Measurements from ENCODE around the gene BLID. TPM values are rescaled to one million over a fixed set of nuclear protein-coding genes. Genes with fewer than 3 reads are reported as not detected.

Gene BLID
- total RNA-seq, 2 donors from 2014 or later, result not detected

- no peaks in the 10 kb centered on the region for H3K9me3 ChIP-seq (ENCODE audit: control insufficient read depth, low read length, poor library complexity, severe bottlenecking)
These were observed 18.5 kb downstream of the BLID start for GRCh38 chr11:122097419-122098001.

GRCh38 chr11:122096272-122097112 is 19.5 kb downstream of the BLID start:
- Mint-ChIP-seq H3K4me3 (no peak overlapping the region), H3K27me3 (peaks cover 50% of the 10 kb centered on the region), H3K36me3 (ENCODE audit: low read depth) (no peaks in the 10 kb centered on the region), H3K4me1 (peaks cover 9% of the 10 kb centered on the region), H3K27ac (no peak overlapping the region)
- H3K9me3 ChIP-seq (ENCODE audit: control insufficient read depth, low read length, poor library complexity, severe bottlenecking), result no peaks in the 10 kb centered on the region
- ATAC-seq, result no peak
- no peak for DNase-seq

More at GRCh38 chr11:122097419-122098001, 18.5 kb downstream of the BLID start:
- Mint-ChIP-seq H3K27me3 (peaks cover 50% of the 10 kb centered on the region), H3K4me1 (peaks cover 9% of the 10 kb centered on the region), H3K4me3 (no peak overlapping the region), H3K27ac (no peak overlapping the region), H3K36me3 (ENCODE audit: low read depth) (no peaks in the 10 kb centered on the region)
- DNase-seq (no peak), ATAC-seq (no peak)

DNA sequence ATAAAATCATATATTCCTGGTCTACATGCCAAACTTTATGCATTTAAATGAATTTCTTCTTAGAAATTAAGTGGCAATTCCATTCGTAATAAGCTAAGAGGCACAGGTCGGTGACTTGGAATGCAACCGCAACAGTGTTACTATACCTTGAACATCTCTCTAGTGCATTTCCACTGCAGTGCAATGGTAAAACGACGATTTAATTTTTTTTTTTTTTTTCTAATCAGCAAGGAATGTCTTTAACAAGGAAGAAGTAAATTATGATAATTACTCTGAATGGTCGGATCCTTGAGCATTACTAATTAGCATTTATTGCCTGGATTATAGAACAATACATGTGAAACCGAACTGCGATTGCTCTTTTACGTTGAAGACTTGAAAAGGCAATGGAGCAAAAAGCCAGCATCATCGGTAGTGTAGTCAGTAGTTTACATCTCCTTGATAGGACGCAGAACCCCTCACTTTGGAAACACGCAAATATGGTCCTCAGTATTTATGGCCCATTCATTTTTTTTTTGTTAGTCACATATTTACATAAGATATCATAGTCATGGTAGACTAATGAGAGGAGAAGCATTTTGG is 20.2 kb downstream of the BLID start:
- Mint-ChIP-seq H3K36me3 (ENCODE audit: low read depth) (no peaks in the 10 kb centered on the region), H3K27ac (no peak overlapping the region), H3K27me3 (peaks cover 49% of the 10 kb centered on the region)

GRCh38 chr11:122094836-122095235 is 21.2 kb downstream of the BLID start:
- H3K9me3 ChIP-seq (ENCODE audit: control insufficient read depth, low read length, poor library complexity, severe bottlenecking), result no peaks in the 10 kb centered on the region
- Mint-ChIP-seq H3K4me1 (peaks cover 2% of the 10 kb centered on the region), H3K27ac (no peak overlapping the region), H3K27me3 (peaks cover 42% of the 10 kb centered on the region), H3K36me3 (ENCODE audit: low read depth) (no peaks in the 10 kb centered on the region), H3K4me3 (no peak overlapping the region)
- no peak for DNase-seq
- no peak for ATAC-seq

More for the DNA sequence above, 20.2 kb downstream of the BLID start:
- ATAC-seq, result no peak
- peaks cover 6% of the 10 kb centered on the region for H3K4me1 Mint-ChIP-seq
- DNase-seq, result no peak
- no peak overlapping the region for H3K4me3 Mint-ChIP-seq
- H3K9me3 ChIP-seq (ENCODE audit: control insufficient read depth, low read length, poor library complexity, severe bottlenecking), result no peaks in the 10 kb centered on the region

- peaks cover 34% of the 10 kb centered on the region for H3K27me3 Mint-ChIP-seq
- no peak for DNase-seq
- H3K9me3 ChIP-seq (ENCODE audit: control insufficient read depth, low read length, poor library complexity, severe bottlenecking), result no peaks in the 10 kb centered on the region
These were observed 22.2 kb downstream of the BLID start for GRCh38 chr11:122093731-122094275.

DNA sequence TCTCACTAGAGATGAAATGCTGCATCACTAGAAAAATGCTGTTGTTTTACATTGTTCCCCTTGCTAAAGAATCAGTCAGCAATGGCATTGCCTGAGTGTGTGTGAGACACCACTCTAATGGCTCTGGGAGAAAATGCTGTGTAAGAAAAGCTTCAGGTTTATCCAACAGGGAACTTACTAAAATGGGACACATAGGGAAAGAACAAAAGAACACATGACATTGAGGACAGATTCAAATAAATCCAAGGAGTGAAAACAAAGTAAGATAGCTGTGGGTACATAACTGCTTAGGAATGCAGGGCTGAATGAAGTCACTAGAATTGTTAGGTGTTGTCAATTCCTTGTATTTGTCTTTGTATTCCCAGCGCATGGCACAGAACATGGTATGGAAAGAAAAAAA is 24.2 kb downstream of the BLID start:
- Mint-ChIP-seq H3K36me3 (ENCODE audit: low read depth) (no peaks in the 10 kb centered on the region), H3K4me3 (no peak overlapping the region), H3K27me3 (peaks cover 19% of the 10 kb centered on the region), H3K4me1 (no peaks in the 10 kb centered on the region), H3K27ac (no peak overlapping the region)
- no peaks in the 10 kb centered on the region for H3K9me3 ChIP-seq (ENCODE audit: control insufficient read depth, low read length, poor library complexity, severe bottlenecking)
- ATAC-seq (no peak), DNase-seq (no peak)

More at GRCh38 chr11:122093731-122094275, 22.2 kb downstream of the BLID start:
- no peaks in the 10 kb centered on the region for H3K36me3 Mint-ChIP-seq (ENCODE audit: low read depth)
- H3K27ac Mint-ChIP-seq, result no peak overlapping the region
- ATAC-seq, result no peak
- H3K4me3 Mint-ChIP-seq, result no peak overlapping the region
- no peaks in the 10 kb centered on the region for H3K4me1 Mint-ChIP-seq

DNA sequence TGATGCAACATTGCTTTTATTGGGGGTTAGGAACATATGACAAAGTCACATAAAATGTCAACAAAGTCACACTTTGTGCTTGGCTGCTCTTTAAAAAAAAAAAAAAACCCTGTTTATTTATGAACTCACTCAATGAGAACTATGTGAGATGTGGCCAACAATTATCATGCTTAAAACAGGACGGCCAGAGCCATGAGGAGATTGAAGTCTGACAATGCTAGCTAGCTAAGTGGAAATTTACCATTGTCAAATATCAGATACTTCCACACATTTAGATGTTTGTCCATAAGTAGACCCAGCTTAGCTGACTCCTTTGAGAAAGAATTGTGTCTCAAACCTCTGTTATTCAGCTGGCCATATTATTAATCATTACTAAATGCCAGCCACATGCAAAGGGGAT is 26.9 kb downstream of the BLID start:
- no peaks in the 10 kb centered on the region for H3K9me3 ChIP-seq (ENCODE audit: control insufficient read depth, low read length, poor library complexity, severe bottlenecking)
- H3K36me3 Mint-ChIP-seq (ENCODE audit: low read depth), result no peaks in the 10 kb centered on the region
- no peak for DNase-seq
- H3K27me3 Mint-ChIP-seq, result no peaks in the 10 kb centered on the region
- ATAC-seq, result no peak
- no peaks in the 10 kb centered on the region for H3K4me1 Mint-ChIP-seq
- H3K27ac Mint-ChIP-seq, result no peak overlapping the region
- H3K4me3 Mint-ChIP-seq, result no peak overlapping the region

- no peaks in the 10 kb centered on the region for H3K36me3 Mint-ChIP-seq (ENCODE audit: low read depth)
- H3K4me1 Mint-ChIP-seq, result no peaks in the 10 kb centered on the region
- no peak for ATAC-seq
- no peaks in the 10 kb centered on the region for H3K9me3 ChIP-seq (ENCODE audit: control insufficient read depth, low read length, poor library complexity, severe bottlenecking)
- no peak overlapping the region for H3K27ac Mint-ChIP-seq
- DNase-seq, result no peak
- H3K27me3 Mint-ChIP-seq, result no peaks in the 10 kb centered on the region
- no peak overlapping the region for H3K4me3 Mint-ChIP-seq
These were observed 30.3 kb downstream of the BLID start for GRCh38 chr11:122085712-122086111.

DNA sequence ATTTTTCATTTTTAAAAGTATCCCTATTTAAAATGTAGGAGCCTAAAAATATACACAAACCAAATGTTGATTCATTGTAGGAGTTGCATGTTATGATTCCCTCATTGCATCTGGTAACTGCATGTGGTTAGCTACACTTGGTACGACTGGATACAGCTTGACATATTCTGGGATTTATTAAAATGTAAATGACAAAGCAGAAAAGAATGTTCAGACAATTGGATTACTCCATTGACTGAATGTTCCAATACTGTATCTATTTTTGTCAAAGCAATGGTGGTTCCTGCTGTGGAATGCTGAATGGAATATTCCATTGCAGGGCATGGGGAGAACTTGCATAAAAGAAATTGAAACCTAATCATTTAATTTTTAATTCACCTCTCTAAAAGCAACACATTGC is 30.8 kb downstream of the BLID start:
- H3K4me3 Mint-ChIP-seq, result no peak overlapping the region
- no peaks in the 10 kb centered on the region for H3K36me3 Mint-ChIP-seq (ENCODE audit: low read depth)
- H3K27ac Mint-ChIP-seq, result no peak overlapping the region
- H3K27me3 Mint-ChIP-seq, result no peaks in the 10 kb centered on the region
- DNase-seq (no peak), ATAC-seq (no peak)
- H3K4me1 Mint-ChIP-seq, result no peaks in the 10 kb centered on the region
- no peaks in the 10 kb centered on the region for H3K9me3 ChIP-seq (ENCODE audit: control insufficient read depth, low read length, poor library complexity, severe bottlenecking)

DNA sequence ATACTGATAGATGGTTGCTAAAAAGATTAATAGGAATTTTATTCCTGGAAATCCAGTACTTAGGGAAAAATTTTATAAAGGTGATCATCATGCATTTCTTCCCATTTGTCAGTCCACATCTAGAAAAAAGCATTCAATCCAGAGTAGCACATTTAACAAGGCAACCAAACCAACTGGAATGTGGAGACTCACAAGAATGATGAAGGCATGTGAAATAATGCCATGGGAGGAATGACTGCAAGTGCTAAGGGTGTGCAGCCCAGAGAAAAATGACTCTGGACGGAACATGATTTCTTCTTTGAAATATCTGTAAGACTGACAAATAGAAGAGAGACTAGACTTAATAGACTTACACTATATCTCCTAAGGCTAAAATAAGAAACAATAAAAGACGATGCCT is 33.8 kb downstream of the BLID start:
- no peaks in the 10 kb centered on the region for H3K27me3 Mint-ChIP-seq
- no peak for DNase-seq
- H3K4me3 Mint-ChIP-seq, result no peak overlapping the region
- no peaks in the 10 kb centered on the region for H3K36me3 Mint-ChIP-seq (ENCODE audit: low read depth)
- no peaks in the 10 kb centered on the region for H3K9me3 ChIP-seq (ENCODE audit: control insufficient read depth, low read length, poor library complexity, severe bottlenecking)
- no peaks in the 10 kb centered on the region for H3K4me1 Mint-ChIP-seq
- H3K27ac Mint-ChIP-seq, result no peak overlapping the region
- ATAC-seq, result no peak

DNA sequence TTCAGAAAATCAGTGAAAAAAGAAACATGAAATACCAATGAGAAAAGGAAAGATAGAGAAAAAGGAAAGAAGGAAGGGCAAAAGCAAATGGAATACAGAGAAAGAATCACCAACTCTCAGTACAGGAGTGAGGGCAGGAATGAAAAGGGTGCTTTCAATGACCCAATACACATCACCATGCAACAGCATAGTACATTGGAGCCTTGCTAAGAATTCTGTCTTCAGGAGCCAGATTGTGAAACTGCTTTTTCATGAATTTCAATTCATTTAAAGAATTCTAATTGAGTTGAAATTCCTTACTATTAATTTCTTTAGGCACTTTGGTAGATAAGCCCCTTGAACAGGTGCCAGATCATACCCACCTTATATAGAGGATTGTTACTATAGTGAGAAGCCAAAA is 34.9 kb downstream of the BLID start:
- Mint-ChIP-seq H3K27me3 (no peaks in the 10 kb centered on the region), H3K4me3 (no peak overlapping the region), H3K36me3 (ENCODE audit: low read depth) (no peaks in the 10 kb centered on the region), H3K27ac (no peak overlapping the region), H3K4me1 (no peaks in the 10 kb centered on the region)
- no peak for ATAC-seq
- no peak for DNase-seq
- no peaks in the 10 kb centered on the region for H3K9me3 ChIP-seq (ENCODE audit: control insufficient read depth, low read length, poor library complexity, severe bottlenecking)

DNA sequence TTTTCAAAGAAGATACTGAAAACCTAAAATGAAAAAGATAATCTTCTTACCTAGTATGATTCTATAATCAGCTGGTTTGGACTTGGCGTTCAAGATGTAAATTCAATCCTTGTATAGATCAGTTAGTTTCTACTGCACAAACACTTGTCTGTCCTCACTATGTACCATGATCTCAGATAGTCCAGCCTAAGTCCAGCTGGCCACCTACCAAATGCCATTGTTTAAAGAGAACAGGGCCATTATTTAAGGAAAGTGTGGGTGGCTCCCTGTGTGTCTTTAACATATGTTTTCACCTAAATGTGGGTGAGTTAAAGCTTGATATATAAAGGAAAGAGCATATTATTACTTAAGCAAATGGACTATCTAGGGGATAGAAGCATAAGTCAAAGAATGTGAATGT is 38.6 kb downstream of the BLID start:
- Mint-ChIP-seq H3K4me1 (no peaks in the 10 kb centered on the region), H3K4me3 (no peak overlapping the region), H3K27ac (no peak overlapping the region), H3K27me3 (peaks cover 4% of the 10 kb centered on the region), H3K36me3 (ENCODE audit: low read depth) (no peaks in the 10 kb centered on the region)
- ATAC-seq (no peak), DNase-seq (no peak)
- H3K9me3 ChIP-seq (ENCODE audit: control insufficient read depth, low read length, poor library complexity, severe bottlenecking), result no peaks in the 10 kb centered on the region

DNA sequence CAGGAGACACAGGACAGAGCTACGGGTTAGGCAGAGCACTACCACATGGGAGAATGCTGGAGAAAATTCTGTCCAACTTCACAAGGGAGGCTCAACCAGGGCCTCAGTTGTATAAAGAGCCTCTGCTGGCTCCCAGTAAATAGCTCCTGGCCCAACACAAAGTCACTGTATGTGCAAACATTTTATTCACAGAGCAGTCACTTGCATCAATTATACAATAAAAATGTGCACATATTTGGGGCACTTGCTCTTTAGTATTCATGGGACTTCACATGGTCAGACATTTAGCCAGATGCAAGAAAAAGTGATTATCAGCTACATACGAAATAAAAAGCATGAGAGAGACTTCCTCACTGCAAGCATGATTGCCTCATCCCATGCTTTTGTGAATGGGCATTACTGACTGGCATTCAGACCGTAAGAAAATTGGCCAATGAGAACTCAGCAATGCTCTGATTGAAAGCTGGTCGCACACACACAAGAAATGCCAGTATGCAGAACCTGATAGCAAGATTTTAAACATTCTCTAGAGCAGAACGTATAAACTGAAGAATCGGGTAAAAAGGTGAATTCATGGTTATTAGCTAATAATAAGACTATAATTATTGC is 39.4 kb downstream of the BLID start:
- H3K9me3 ChIP-seq (ENCODE audit: control insufficient read depth, low read length, poor library complexity, severe bottlenecking), result no peaks in the 10 kb centered on the region
- H3K27ac Mint-ChIP-seq, result no peak overlapping the region
- H3K4me3 Mint-ChIP-seq, result no peak overlapping the region
- H3K4me1 Mint-ChIP-seq, result no peaks in the 10 kb centered on the region
- DNase-seq (no peak), ATAC-seq (no peak)
- no peaks in the 10 kb centered on the region for H3K36me3 Mint-ChIP-seq (ENCODE audit: low read depth)
- peaks cover 11% of the 10 kb centered on the region for H3K27me3 Mint-ChIP-seq

Measured in T-helper 17 cell (primary cell).